SU-DHL-6 (cell line): ENCODE measurements around the gene PREX1.

Experiments used
- EZH2phosphoT487 ChIP-seq: fragments of 200-600 bp; sonication (generic), shearing (Covaris generic); conservative IDR thresholded peaks from 2 replicates; pipeline ENCODE4 v1.6.1; 2018; ENCODE audit warnings: mild to moderate bottlenecking, antibody characterized with exemption, low read length, moderate library complexity, mixed read lengths
- TF ChIP-seq, protein P1 (sequence below): fragments of 200-600 bp; sonication (generic); IDR thresholded peaks from one replicate; pipeline ENCODE4 v1.5.1; 2017; ENCODE audit warnings: antibody characterized with exemption, mild to moderate bottlenecking, low read length, moderate library complexity; ENCODE audit not compliant: insufficient read depth, poor library complexity, severe bottlenecking

DNA sequence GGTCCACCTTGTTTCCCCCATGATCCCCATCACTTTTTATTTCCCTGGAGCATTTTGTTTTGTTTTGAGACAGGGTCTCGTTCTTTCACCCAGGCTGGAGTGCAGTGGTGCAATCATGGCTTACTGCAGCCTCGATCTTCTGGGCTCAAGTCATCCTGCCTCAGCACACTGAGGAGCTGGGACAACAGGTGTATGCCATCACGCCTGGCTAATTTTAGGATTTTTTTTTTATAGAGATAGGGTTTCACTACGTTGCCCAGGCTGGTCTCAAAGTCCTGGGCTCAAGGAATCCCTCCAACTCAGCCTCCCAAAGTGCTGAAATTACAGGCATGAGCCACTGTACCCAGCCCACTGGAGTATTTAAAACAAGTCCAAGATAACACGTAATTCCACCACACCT is 179.9 kb downstream of the PREX1 start:
- TF ChIP-seq, protein P1, sequence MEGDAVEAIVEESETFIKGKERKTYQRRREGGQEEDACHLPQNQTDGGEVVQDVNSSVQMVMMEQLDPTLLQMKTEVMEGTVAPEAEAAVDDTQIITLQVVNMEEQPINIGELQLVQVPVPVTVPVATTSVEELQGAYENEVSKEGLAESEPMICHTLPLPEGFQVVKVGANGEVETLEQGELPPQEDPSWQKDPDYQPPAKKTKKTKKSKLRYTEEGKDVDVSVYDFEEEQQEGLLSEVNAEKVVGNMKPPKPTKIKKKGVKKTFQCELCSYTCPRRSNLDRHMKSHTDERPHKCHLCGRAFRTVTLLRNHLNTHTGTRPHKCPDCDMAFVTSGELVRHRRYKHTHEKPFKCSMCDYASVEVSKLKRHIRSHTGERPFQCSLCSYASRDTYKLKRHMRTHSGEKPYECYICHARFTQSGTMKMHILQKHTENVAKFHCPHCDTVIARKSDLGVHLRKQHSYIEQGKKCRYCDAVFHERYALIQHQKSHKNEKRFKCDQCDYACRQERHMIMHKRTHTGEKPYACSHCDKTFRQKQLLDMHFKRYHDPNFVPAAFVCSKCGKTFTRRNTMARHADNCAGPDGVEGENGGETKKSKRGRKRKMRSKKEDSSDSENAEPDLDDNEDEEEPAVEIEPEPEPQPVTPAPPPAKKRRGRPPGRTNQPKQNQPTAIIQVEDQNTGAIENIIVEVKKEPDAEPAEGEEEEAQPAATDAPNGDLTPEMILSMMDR = no peak
- no peak for TF ChIP-seq EZH2phosphoT487
